ENCODE measurements around the gene SLC2A9. TPM values are rescaled to one million over a fixed set of nuclear protein-coding genes. Genes with fewer than 3 reads are reported as not detected.

Gene SLC2A9
- total and polyA plus RNA-seq, 2 experiments from 2014 or later = 6.2 to 7.8 TPM

- no peaks in the 10 kb centered on the region for H3K9me3 ChIP-seq (ENCODE audit: low read depth)
- no peak overlapping the region for H2AFZ ChIP-seq
- no peaks in the 10 kb centered on the region for H4K20me1 ChIP-seq (ENCODE audit: insufficient read depth, poor library complexity, severe bottlenecking)
- no peak overlapping the region for H3K4me3 ChIP-seq
- no peaks in the 10 kb centered on the region for H3K79me2 ChIP-seq
- H3K9me2 ChIP-seq (replicated peaks; ENCODE audit: insufficient read depth) = no peaks in the 10 kb centered on the region
- H3K36me3 ChIP-seq (replicated peaks; ENCODE audit: insufficient read depth, low read depth) = no peaks in the 10 kb centered on the region
- H3K4me1 ChIP-seq (ENCODE audit: insufficient read depth) = no peaks in the 10 kb centered on the region
- 100% methylated on average over 1 of the region's 1 CpG for WGBS (ENCODE audit: low lambda C conversion rate, missing lambda C conversion rate)
- peaks cover 3% of the 10 kb centered on the region for H3K27me3 ChIP-seq
- TF ChIP-seq CTCF (IDR thresholded peaks at IDR 0.05; ENCODE audit: poor library complexity) (no peak), EZH2phosphoT487 (IDR thresholded peaks at IDR 0.05; ENCODE audit: low read depth, severe bottlenecking, unreplicated experiment) (no peak), EZH2 (IDR thresholded peaks at IDR 0.05; ENCODE audit: borderline replicate concordance) (no peak)
- no peak overlapping the region for H3K27ac ChIP-seq
- DNase-seq (ENCODE audit: low spot score) = no peak
- no peak overlapping the region for H3K4me2 ChIP-seq
Observed at GRCh38 chr4:9933956-9934355, 87.3 kb downstream of the SLC2A9 start.

- no peak overlapping the region for H3K4me2 ChIP-seq
- no peak for DNase-seq (ENCODE audit: low spot score)
- TF ChIP-seq EZH2 (IDR thresholded peaks at IDR 0.05; ENCODE audit: borderline replicate concordance) = no peak
- TF ChIP-seq CTCF (IDR thresholded peaks at IDR 0.05; ENCODE audit: poor library complexity) = no peak
- no peak for TF ChIP-seq EZH2phosphoT487 (IDR thresholded peaks at IDR 0.05; ENCODE audit: low read depth, severe bottlenecking, unreplicated experiment)
- peaks cover 3% of the 10 kb centered on the region for H3K27me3 ChIP-seq
- no peak overlapping the region for H3K27ac ChIP-seq
- no peaks in the 10 kb centered on the region for H3K36me3 ChIP-seq (replicated peaks; ENCODE audit: insufficient read depth, low read depth)
- no peaks in the 10 kb centered on the region for H3K79me2 ChIP-seq
- no peak overlapping the region for H3K4me3 ChIP-seq
- H3K9me2 ChIP-seq (replicated peaks; ENCODE audit: insufficient read depth) = no peaks in the 10 kb centered on the region
- WGBS (ENCODE audit: low lambda C conversion rate, missing lambda C conversion rate) = 87% methylated on average over 4 of the region's 4 CpGs
- H3K4me1 ChIP-seq (ENCODE audit: insufficient read depth) = no peaks in the 10 kb centered on the region
- no peak overlapping the region for H2AFZ ChIP-seq
- no peaks in the 10 kb centered on the region for H3K9me3 ChIP-seq (ENCODE audit: low read depth)
- H4K20me1 ChIP-seq (ENCODE audit: insufficient read depth, poor library complexity, severe bottlenecking) = no peaks in the 10 kb centered on the region
Observed at GRCh38 chr4:9933184-9933583, 88.1 kb downstream of the SLC2A9 start.

- peaks cover 3% of the 10 kb centered on the region for H3K27me3 ChIP-seq
- no peak for DNase-seq (ENCODE audit: low spot score)
- H3K36me3 ChIP-seq (replicated peaks; ENCODE audit: insufficient read depth, low read depth) = no peaks in the 10 kb centered on the region
- H3K9me2 ChIP-seq (replicated peaks; ENCODE audit: insufficient read depth) = no peaks in the 10 kb centered on the region
- H3K79me2 ChIP-seq = no peaks in the 10 kb centered on the region
- no peak overlapping the region for H3K4me2 ChIP-seq
- no peaks in the 10 kb centered on the region for H3K4me1 ChIP-seq (ENCODE audit: insufficient read depth)
- no peak overlapping the region for H3K4me3 ChIP-seq
- H4K20me1 ChIP-seq (ENCODE audit: insufficient read depth, poor library complexity, severe bottlenecking) = no peaks in the 10 kb centered on the region
- H3K27ac ChIP-seq = no peak overlapping the region
- TF ChIP-seq EZH2 (IDR thresholded peaks at IDR 0.05; ENCODE audit: borderline replicate concordance) (no peak), EZH2phosphoT487 (IDR thresholded peaks at IDR 0.05; ENCODE audit: low read depth, severe bottlenecking, unreplicated experiment) (no peak), CTCF (IDR thresholded peaks at IDR 0.05; ENCODE audit: poor library complexity) (no peak)
- no peaks in the 10 kb centered on the region for H3K9me3 ChIP-seq (ENCODE audit: low read depth)
- WGBS (ENCODE audit: low lambda C conversion rate, missing lambda C conversion rate) = 72% methylated on average over 4 of the region's 4 CpGs
- H2AFZ ChIP-seq = no peak overlapping the region
Observed at GRCh38 chr4:9932771-9933170, 88.5 kb downstream of the SLC2A9 start.

- no peaks in the 10 kb centered on the region for H3K4me1 ChIP-seq (ENCODE audit: insufficient read depth)
- no peaks in the 10 kb centered on the region for H4K20me1 ChIP-seq (ENCODE audit: insufficient read depth, poor library complexity, severe bottlenecking)
- H3K4me2 ChIP-seq = no peak overlapping the region
- H3K9me2 ChIP-seq (replicated peaks; ENCODE audit: insufficient read depth) = no peaks in the 10 kb centered on the region
- H3K27me3 ChIP-seq = peaks cover 3% of the 10 kb centered on the region
- no peaks in the 10 kb centered on the region for H3K9me3 ChIP-seq (ENCODE audit: low read depth)
- TF ChIP-seq EZH2 (IDR thresholded peaks at IDR 0.05; ENCODE audit: borderline replicate concordance) (no peak), EZH2phosphoT487 (IDR thresholded peaks at IDR 0.05; ENCODE audit: low read depth, severe bottlenecking, unreplicated experiment) (no peak), CTCF (IDR thresholded peaks at IDR 0.05; ENCODE audit: poor library complexity) (no peak)
- H2AFZ ChIP-seq = no peak overlapping the region
- no peaks in the 10 kb centered on the region for H3K79me2 ChIP-seq
- no peak overlapping the region for H3K4me3 ChIP-seq
- DNase-seq (ENCODE audit: low spot score) = no peak
- H3K36me3 ChIP-seq (replicated peaks; ENCODE audit: insufficient read depth, low read depth) = no peaks in the 10 kb centered on the region
- H3K27ac ChIP-seq = no peak overlapping the region
- 100% methylated on average over 1 of the region's 1 CpG for WGBS (ENCODE audit: low lambda C conversion rate, missing lambda C conversion rate)
Observed at GRCh38 chr4:9931146-9931545, 90.2 kb downstream of the SLC2A9 start.

Data from hepatocyte (in vitro differentiated cells).